ENCODE data around the gene LAP3.
A peak's percentile ranks its signal among the peaks of the same experiment; 100 is the strongest.

Gene LAP3

DNA sequence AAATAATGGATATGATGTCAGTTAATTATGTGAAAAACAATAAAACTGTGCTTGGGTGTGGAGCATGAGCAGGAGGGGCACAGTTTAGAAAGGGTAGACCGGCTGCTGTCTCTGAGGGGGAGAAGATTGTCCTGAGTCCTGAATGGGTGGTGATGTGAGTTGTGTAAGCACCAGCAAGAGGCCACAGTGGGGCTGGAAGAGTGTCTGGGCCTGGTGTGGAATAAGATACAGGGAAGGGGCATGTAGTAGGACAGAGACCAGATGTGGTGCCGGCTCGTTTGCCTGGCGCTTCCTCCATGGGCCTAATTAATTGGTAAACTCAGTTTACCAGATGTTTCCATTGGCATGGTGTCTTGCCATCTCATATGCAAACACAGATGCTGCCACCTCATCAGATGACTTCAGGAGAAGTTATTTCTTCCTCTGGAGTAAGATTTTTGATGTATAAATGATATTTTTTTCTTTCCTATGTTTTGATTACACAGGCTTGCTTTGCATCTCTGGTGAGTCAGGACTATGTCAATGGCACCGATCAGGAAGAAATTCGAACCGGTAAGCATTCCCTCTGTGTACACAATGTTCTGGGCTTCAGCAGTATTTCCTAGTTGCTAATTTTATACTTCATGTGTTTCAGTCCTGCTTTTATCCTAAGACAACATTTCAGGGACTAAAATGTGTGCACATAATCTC is 42.6 kb downstream of the LAP3 start:
- peak; percentile 86 for DNase-seq (ENCODE audit: low read depth)

DNA sequence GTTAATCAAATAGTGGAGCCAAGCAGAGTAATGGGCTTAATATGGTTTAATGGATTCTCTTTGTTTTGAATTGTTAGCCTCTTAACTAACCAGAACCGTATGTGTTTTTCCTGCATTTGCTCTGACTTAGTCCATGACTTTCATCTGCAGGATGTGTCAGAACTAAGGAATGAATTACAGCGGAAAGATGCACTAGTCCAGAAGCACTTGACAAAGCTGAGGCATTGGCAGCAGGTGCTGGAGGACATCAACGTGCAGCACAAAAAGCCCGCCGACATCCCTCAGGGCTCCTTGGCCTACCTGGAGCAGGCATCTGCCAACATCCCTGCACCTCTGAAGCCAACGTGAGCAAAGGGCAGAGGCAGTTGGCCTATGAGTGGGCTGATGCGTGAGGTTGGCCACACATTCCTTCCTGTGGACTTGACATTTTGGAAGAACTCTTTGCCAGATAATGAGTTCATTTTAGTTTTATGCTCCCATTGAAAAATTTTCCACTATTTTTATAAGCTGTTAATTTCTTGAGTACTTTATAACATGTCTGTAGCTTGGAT is 46.5 kb downstream of the LAP3 start:
- DNase-seq (ENCODE audit: low read depth), result peak; percentile 47

GRCh38 chr4:17624821-17625220 is 47.8 kb downstream of the LAP3 start:
- no peak for DNase-seq (ENCODE audit: low read depth)

- DNase-seq (ENCODE audit: low read depth), result no peak
Observed at GRCh38 chr4:17630228-17630627, 53.2 kb downstream of the LAP3 start.

GRCh38 chr4:17633600-17633999 is 56.6 kb downstream of the LAP3 start:
- no peak for DNase-seq (ENCODE audit: low read depth)

- no peak for DNase-seq (ENCODE audit: low read depth)
Observed at GRCh38 chr4:17635056-17635455, 58.1 kb downstream of the LAP3 start.

DNA sequence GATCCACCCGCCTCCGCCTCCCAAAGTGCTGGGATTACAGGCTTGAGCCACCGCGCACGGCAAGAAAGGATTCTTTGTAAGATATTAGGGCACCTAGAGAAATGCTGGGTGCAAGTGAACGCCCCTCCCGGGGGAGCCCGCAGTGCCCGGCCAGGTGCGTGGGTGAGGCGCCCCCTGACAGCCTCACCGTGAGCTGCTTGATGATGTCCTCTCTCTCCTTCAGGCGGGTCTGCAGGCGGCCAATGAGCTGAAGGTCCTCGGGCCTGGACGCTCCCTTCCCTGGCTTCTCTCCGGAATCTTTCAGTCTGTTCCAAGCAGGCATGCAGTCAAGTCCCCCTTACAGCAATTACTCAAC is 59.3 kb downstream of the LAP3 start:
- DNase-seq (ENCODE audit: low read depth), result no peak

GRCh38 chr4:17636696-17637622 is 60.0 kb downstream of the LAP3 start:
- peak; percentile 67 for DNase-seq (ENCODE audit: low read depth)

DNA sequence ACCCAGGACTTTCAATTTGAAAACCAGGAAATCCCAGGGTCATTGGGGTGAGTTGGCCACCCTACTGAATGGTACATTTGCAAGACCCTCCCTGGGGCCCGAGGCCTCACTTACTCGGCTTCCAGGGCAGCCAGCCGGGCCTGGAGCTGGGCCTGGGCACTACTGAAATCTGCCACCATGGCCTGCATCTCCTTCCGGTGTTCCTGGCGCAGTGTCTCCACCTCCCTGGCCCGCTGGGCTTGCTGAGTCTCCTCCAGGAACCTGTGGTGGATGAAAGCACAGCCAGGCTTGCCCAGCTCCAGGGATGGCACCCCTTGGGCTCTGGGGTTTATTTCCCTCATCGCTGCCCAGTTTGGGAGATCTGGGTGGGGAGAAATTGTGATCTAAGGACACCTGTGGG is 62.1 kb downstream of the LAP3 start:
- no peak for DNase-seq (ENCODE audit: low read depth)

- DNase-seq (ENCODE audit: low read depth), result no peak
Observed at GRCh38 chr4:17642398-17642783, 65.4 kb downstream of the LAP3 start.

DNA sequence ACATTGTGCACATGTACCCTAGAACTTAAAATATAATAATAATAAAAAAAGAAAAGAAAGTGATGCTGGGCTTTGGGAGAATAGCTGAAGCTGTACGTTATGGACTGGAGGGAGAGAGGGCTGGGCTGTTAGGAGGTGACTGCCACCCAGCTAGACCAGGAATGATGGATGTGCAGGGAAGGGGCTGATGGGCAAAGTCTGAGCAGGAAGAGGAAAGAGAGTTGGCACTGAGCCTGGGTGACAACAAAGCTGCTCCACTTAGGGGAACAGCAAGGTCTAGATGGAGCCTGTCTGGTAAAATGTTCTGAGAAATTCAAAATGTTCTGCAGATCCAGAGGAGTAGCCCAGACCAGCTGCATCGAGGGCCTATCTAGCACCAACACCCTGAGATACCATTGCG is 69.7 kb downstream of the LAP3 start:
- no peak for DNase-seq (ENCODE audit: low read depth)

- DNase-seq (ENCODE audit: low read depth), result no peak
Observed at GRCh38 chr4:17647176-17647806, 70.3 kb downstream of the LAP3 start.

GRCh38 chr4:17647927-17648326 is 70.9 kb downstream of the LAP3 start:
- DNase-seq (ENCODE audit: low read depth), result no peak

GRCh38 chr4:17650406-17650805 is 73.4 kb downstream of the LAP3 start:
- DNase-seq (ENCODE audit: low read depth), result no peak

- no peak for DNase-seq (ENCODE audit: low read depth)
Observed at GRCh38 chr4:17654701-17655100, 77.7 kb downstream of the LAP3 start.

GRCh38 chr4:17657090-17657489 is 80.1 kb downstream of the LAP3 start:
- no peak for DNase-seq (ENCODE audit: low read depth)

Measured in iris pigment epithelial cell (primary cell).